Measurements from ENCODE around the gene CYP27C1. TPM values are rescaled to one million over a fixed set of nuclear protein-coding genes. Genes with fewer than 3 reads are reported as not detected.

CYP27C1 gene
- total and polyA plus RNA-seq, 2 experiments from 2014 or later, result 1.8 to 2.9 TPM

DNA sequence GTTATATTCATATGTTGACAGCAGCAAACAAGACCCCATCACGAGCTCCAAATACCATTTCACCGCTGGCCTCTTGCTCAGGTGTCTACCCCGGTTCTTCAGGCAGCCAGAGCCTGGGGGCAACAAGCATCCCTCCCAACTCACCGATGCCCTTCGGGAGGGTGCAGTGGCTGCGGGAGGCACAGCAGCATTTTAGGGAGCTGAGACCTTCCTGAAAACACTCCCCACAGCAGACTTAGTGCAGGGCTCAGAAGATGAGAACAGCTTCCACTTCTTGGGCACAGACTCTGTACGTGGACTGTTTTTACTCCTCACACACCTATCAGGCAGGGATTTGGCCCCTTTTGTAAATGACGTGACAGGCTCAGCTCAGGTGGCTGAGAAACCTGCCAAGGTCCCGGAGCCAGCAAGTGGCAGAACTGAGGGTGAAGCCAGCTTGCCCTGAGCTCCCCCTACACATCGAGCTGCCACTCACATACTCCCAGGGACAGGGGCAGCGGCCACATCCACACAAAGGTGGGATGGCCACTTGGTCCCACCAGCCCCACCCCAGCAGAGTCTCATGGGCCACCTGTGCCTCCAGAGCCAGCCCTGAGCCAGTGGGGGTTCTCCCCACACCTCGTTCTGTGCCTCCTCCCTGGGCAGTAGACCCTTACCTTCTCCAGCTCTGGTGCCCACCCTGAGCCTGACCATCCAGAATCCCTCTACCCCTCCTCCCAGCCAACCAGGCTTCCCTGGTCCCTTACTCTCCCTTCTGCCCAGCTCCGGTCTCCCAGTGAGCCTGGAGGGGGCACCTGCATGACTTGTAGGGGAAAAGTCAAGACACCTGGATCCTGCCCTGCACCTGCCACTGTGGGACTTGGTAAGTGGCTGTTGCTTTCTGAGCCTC, 28.5 kb downstream of the CYP27C1 start:
- no peak overlapping the region for H2AFZ ChIP-seq
- H3K27ac ChIP-seq (ENCODE audit: low read depth), result no peak overlapping the region
- no peaks in the 10 kb centered on the region for H3F3A ChIP-seq (replicated peaks; ENCODE audit: low read depth)
- no peaks in the 10 kb centered on the region; the same call in 1 of the 2 replicates for H3K36me3 ChIP-seq (ENCODE audit: insufficient read depth)
- H3K9me3 Mint-ChIP-seq, result peaks cover 19% of the 10 kb centered on the region
- H3K4me1 Mint-ChIP-seq, result peaks cover 50% of the 10 kb centered on the region
- H3K27me3 ChIP-seq (ENCODE audit: insufficient read depth), result no peaks in the 10 kb centered on the region
- no peak for ATAC-seq
- H4K20me1 ChIP-seq (replicated peaks; ENCODE audit: insufficient read depth), result no peaks in the 10 kb centered on the region
- H3K27ac Mint-ChIP-seq, result no peak overlapping the region
- peaks cover 31% of the 10 kb centered on the region for H3K4me1 ChIP-seq (ENCODE audit: insufficient read depth)
- peaks cover 36% of the 10 kb centered on the region for H3K36me3 Mint-ChIP-seq (ENCODE audit: low read depth)
- DNase-seq (ENCODE audit: low spot score), result no peak
- H3K4me3 Mint-ChIP-seq, result no peak overlapping the region
- TF ChIP-seq EZH2 (IDR thresholded peaks at IDR 0.05; ENCODE audit: low read depth, unreplicated experiment) (no peak), ZNF331 (CRISPR knock-in tag; IDR thresholded peaks at IDR 0.05; ENCODE audit: low read depth) (no peak), CTCF (conservative IDR thresholded peaks at IDR 0.05; ENCODE audit: low read depth in 2 of 2) (no peak), EZH2phosphoT487 (IDR thresholded peaks at IDR 0.05; ENCODE audit: unreplicated experiment) (no peak), NANOG (IDR thresholded peaks at IDR 0.05; ENCODE audit: borderline replicate concordance) (no peak), ZNF462 (CRISPR knock-in tag; IDR thresholded peaks at IDR 0.05) (no peak), STAT1 (IDR thresholded peaks at IDR 0.05; ENCODE audit: unreplicated experiment) (no peak)
- H3K4me3 ChIP-seq, result no peak overlapping the region
- H3K27me3 Mint-ChIP-seq (ENCODE audit: insufficient read depth, low read depth, poor library complexity), result peaks cover 5% of the 10 kb centered on the region
- no peaks in the 10 kb centered on the region for H3K9me2 ChIP-seq (ENCODE audit: insufficient read depth)
- no peak overlapping the region for H3K4me2 ChIP-seq
- no peaks in the 10 kb centered on the region for H3K79me2 ChIP-seq (replicated peaks; ENCODE audit: insufficient read depth)

Data from GM23338 (cell line).